ENCODE measurements around the gene MAPK8IP3.

Gene MAPK8IP3

DNA sequence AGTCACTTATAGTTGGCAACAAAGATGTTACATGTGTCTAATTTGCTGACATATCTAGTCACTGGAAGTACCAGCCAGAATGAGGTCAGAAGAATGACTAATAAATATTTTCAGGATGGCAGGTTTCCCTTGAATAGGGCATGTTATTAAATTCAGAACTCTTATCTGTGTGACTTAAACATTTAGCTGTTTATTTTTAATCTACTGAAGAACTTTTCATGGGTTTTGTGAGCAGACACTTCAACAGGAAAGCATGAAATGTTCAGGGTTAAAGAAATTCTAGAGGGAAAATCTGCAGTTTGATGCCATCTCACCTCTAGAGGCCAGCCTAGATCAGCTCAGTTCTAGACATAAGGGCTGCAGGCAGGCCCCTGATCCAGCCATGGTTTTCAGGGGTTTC is 14.7 kb upstream of the MAPK8IP3 start:
- no peak for TF ChIP-seq CTCF (conservative IDR thresholded peaks at IDR 0.05)
- no peak overlapping the region for H3K27ac ChIP-seq

- no peak overlapping the region for H3K27ac ChIP-seq
- TF ChIP-seq CTCF (conservative IDR thresholded peaks at IDR 0.05), result no peak
Measured at GRCh38 chr16:1691956-1692355, 14.0 kb upstream of the MAPK8IP3 start.

DNA sequence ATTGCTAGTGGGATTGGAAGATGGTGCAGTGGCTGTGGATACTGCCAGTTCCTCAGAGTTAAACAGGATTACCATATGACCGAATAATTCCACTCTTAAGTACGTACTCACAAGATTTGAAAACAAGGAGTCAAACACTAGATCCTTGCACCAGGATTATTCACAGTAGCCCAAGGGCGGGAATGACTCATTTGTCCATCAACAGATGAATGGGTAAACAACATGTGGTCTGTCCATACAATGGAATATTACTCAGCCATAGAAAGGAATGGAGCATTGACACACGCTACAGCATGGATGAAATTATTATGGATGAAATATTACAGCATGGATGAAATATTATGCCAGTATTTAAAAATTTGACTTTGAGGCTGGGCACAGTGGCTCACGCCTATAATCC is 9.1 kb upstream of the MAPK8IP3 start:
- no peak for TF ChIP-seq CTCF (conservative IDR thresholded peaks at IDR 0.05)
- no peak overlapping the region for H3K27ac ChIP-seq

DNA sequence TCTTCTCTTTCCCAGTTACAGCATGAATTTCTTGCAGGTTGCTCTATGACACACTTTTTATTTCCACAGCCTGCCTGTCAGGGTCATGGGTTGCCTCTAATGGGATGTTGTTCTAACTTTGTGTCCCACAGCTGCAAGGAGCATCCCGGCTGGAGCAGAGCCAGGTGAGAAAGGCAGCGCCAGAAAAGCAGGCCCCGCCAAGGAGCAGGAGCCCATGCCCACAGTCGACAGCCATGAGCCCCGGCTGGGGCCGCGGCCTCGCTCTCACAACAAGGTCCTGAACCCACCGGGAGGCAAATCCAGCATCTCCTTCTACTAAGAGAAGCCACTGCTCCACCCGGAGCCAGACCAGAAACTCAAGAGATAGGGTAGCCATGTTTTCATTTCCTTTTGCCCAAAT is 7.3 kb upstream of the MAPK8IP3 start:
- no peak for TF ChIP-seq CTCF (conservative IDR thresholded peaks at IDR 0.05)

GRCh38 chr16:1700246-1700645 is 5.7 kb upstream of the MAPK8IP3 start:
- no peak for TF ChIP-seq CTCF (conservative IDR thresholded peaks at IDR 0.05)

More for the DNA sequence above, 7.3 kb upstream of the MAPK8IP3 start:
- no peak overlapping the region for H3K27ac ChIP-seq

GRCh38 chr16:1701216-1701878 is 4.6 kb upstream of the MAPK8IP3 start:
- TF ChIP-seq CTCF (conservative IDR thresholded peaks at IDR 0.05), result no peak
- H3K27ac ChIP-seq, result no peak overlapping the region

More at GRCh38 chr16:1700246-1700645, 5.7 kb upstream of the MAPK8IP3 start:
- no peak overlapping the region for H3K27ac ChIP-seq

GRCh38 chr16:1705324-1705687 is 689 bp upstream of the MAPK8IP3 start:
- peak overlapping the region; percentile 81 for H3K27ac ChIP-seq

GRCh38 chr16:1706386-1707192 is 594 bp downstream of the MAPK8IP3 start:
- no peak for TF ChIP-seq CTCF (conservative IDR thresholded peaks at IDR 0.05)
- H3K27ac ChIP-seq, result peak overlapping the region; percentile 81
